Measurements from ENCODE around the gene SNPH. TPM values are rescaled to one million over a fixed set of nuclear protein-coding genes. Genes with fewer than 3 reads are reported as not detected.

The SNPH gene
- total RNA-seq, 1 experiment from 2014 or later: 7.0 TPM

- DNase-seq (ENCODE audit: low read depth): peak; percentile 39
Measured at GRCh38 chr20:1265226-1265915, 723 bp upstream of the SNPH start.

- no peak for DNase-seq (ENCODE audit: low read depth)
Measured at GRCh38 chr20:1265916-1266166, 253 bp upstream of the SNPH start.

- DNase-seq (ENCODE audit: low read depth): no peak
Measured at GRCh38 chr20:1267161-1267560, 1.1 kb downstream of the SNPH start.

- no peak for DNase-seq (ENCODE audit: low read depth)
Measured at GRCh38 chr20:1267809-1268374, 1.8 kb downstream of the SNPH start.

- DNase-seq (ENCODE audit: low read depth): no peak
Measured at GRCh38 chr20:1269235-1269634, 3.1 kb downstream of the SNPH start.

- no peak for DNase-seq (ENCODE audit: low read depth)
Measured at GRCh38 chr20:1269850-1270249, 3.8 kb downstream of the SNPH start.

GRCh38 chr20:1272368-1273100, 6.4 kb downstream of the SNPH start:
- DNase-seq (ENCODE audit: low read depth): no peak

- DNase-seq (ENCODE audit: low read depth): no peak
Measured at GRCh38 chr20:1273366-1273765, 7.3 kb downstream of the SNPH start.

- DNase-seq (ENCODE audit: low read depth): no peak
Measured at GRCh38 chr20:1274485-1275311, 8.6 kb downstream of the SNPH start.

- DNase-seq (ENCODE audit: low read depth): no peak
Measured at GRCh38 chr20:1275919-1276318, 9.8 kb downstream of the SNPH start.

- no peak for DNase-seq (ENCODE audit: low read depth)
Measured at GRCh38 chr20:1277529-1278322, 11.6 kb downstream of the SNPH start.

- DNase-seq (ENCODE audit: low read depth): no peak
Measured at GRCh38 chr20:1278993-1279392, 12.9 kb downstream of the SNPH start.

- peak; percentile 50 for DNase-seq (ENCODE audit: low read depth)
Measured at GRCh38 chr20:1280195-1281102, 14.4 kb downstream of the SNPH start.

GRCh38 chr20:1281279-1282057, 15.4 kb downstream of the SNPH start:
- DNase-seq (ENCODE audit: low read depth): no peak

- no peak for DNase-seq (ENCODE audit: low read depth)
Measured at GRCh38 chr20:1282966-1283365, 16.9 kb downstream of the SNPH start.

GRCh38 chr20:1283522-1284510, 17.7 kb downstream of the SNPH start:
- DNase-seq (ENCODE audit: low read depth): no peak

GRCh38 chr20:1286267-1287024, 20.4 kb downstream of the SNPH start:
- no peak for DNase-seq (ENCODE audit: low read depth)

- no peak for DNase-seq (ENCODE audit: low read depth)
Measured at GRCh38 chr20:1287306-1287705, 21.2 kb downstream of the SNPH start.

Data from RPMI7951 (cell line).